Stimulated activated CD4-positive, alpha-beta T cell treated with anti-CD3 and anti-CD28 coated beads, Interleukin-15, amount 100 ng/mL, for 24 hours (primary cell): ENCODE results near the gene SRRM2.

Experiments used
- DNase-seq: peaks from one replicate; pipeline ENCODE4 v3.0.0-alpha.2; 2020

SRRM2 gene

DNA sequence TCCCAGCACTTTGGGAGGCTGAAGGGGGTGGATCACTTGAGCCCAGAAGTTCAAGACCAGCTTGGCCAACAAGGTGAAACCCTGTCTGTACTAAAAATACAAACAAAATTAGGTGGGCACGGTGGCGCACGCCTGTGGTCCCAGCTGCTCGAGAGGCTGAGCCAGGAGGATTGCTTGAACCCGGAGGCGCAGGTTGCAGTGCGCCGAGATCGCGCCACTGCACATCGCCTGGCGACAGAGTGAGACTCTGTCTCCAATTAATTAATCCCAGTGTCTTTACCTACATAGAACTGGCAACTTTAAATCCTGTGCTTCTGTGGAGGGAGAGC is 26.2 kb downstream of the SRRM2 start:
- DNase-seq = no peak

- DNase-seq = no peak
Measured at GRCh38 chr16:2779151-2779920, 26.9 kb downstream of the SRRM2 start.

GRCh38 chr16:2779978-2780898 is 27.8 kb downstream of the SRRM2 start:
- DNase-seq = no peak

GRCh38 chr16:2782583-2783351 is 30.3 kb downstream of the SRRM2 start:
- DNase-seq = no peak

- DNase-seq = no peak
Measured at GRCh38 chr16:2783581-2784357, 31.3 kb downstream of the SRRM2 start.

DNA sequence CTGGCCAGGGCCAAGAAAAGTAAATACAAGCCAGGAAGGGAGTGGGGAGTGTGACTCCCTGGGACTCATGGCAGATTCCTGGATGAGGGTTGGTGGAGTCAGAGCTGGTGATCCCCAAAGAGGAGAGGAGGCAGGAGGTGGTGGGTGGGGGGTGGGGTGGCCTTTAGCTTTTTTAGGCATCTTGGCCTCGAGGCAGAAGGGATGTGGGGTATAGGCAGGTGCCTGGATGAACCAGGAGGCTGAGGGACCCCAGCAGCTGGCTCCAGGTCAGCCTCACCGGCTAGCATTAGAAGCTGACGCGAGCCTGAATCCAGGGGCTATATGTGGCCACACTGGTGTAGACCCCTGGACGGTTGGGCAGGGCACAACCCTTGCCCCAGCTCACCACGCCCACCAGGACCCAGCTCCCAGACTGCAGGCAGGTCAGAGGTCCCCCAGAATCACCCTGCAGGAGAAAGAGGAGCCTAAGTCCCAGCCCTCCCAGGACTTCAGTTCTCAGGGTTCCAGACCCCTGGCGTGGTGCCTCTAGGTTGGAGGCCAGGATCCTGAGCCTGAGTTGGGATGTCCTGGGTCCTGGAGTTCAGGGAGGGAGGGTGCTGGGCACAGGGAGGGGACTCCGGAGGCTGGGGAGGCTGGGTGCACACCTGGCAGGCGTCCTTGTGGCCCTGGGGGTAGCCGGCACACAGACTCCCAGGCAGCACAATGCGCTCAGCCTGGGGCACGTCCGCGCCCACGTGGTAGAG is 32.1 kb downstream of the SRRM2 start:
- DNase-seq = no peak

- DNase-seq = peak; percentile 68
Measured at GRCh38 chr16:2785101-2785991, 32.9 kb downstream of the SRRM2 start.

GRCh38 chr16:2786061-2786825 is 33.8 kb downstream of the SRRM2 start:
- no peak for DNase-seq

DNA sequence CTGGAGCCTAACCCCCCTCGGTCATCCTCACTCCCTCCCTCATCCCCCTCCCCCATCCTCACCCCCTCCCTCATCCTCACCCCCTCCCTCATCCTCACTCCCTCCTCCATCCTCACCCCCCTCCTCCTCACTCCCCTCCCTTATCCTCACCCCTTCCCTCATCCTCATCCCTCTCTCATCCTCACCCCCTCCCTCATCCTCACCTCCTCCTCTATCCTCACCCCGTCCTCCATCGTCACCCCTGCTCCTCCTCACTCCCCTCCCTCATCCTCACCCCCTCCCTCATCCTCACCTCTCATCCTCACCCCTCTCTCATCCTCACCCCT is 34.4 kb downstream of the SRRM2 start:
- no peak for DNase-seq

GRCh38 chr16:2787406-2787805 is 35.0 kb downstream of the SRRM2 start, which contains the start of gene PRSS33:
Gene PRSS33, minus strand, starts transcription at chr16:2787560. Its CDS starts 1,013 bp downstream, at chr16:2786547.
- no peak for DNase-seq

- no peak for DNase-seq
Measured at GRCh38 chr16:2787961-2788360, 35.5 kb downstream of the SRRM2 start.

GRCh38 chr16:2790631-2791030 is 38.2 kb downstream of the SRRM2 start:
- DNase-seq = no peak

GRCh38 chr16:2791174-2791573 is 38.7 kb downstream of the SRRM2 start:
- DNase-seq = no peak

- DNase-seq = no peak
Measured at GRCh38 chr16:2792940-2793339, 40.5 kb downstream of the SRRM2 start.

DNA sequence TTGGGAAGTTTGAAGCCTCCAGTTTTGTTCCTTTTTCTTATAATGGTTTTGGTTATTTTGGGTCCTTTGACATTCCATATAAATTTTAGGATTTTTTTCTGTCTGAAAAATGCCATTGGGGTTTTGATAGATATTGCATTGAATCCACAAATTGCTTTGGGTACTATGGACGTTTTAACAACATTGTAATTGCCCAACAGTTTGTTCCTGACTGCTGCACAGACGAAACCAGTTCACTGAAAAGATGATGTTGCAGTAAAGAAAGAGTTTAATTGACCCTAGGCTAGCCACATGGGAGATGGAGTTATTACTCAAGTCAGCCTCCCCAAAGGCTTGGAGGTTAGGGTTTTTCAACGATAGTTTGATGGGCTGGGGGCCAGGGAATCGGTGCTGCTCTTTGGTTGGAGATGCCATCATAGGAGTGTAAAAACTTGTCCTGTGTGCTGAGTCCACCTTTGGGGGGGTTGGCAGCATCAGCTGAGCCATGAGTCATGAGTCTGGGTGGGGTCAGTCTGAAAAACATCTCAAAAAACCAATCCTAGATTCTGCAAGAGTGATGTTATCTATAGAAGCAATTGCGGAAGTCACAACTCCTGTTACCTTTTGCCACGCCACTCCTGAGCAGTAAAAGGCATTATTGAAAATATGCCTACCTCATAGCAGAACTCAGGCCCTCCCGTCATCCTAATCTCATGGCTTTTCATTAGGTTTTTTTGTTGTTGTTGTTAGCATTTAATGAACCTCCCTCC is 43.1 kb downstream of the SRRM2 start:
- DNase-seq = no peak

DNA sequence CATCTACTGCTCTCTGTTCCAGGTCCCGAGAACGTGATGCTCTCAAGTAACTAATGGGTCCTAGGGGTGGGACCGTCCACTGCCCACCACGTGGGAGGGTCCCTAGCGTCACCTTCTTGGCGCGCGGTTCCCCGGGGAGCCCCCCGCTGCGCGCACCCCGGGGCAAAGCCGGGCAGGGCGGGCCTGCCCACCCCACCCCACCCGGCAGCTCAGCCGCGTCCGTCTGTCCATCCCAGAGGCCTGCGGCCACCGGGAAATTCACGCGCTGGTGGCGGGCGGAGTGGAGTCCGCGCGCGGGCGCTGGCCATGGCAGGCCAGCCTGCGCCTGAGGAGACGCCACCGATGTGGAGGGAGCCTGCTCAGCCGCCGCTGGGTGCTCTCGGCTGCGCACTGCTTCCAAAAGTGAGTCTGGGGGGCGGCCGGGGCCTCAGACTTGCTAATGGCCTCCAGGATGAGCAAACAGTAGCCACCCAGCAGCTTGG is 46.3 kb downstream of the SRRM2 start:
- no peak for DNase-seq

DNA sequence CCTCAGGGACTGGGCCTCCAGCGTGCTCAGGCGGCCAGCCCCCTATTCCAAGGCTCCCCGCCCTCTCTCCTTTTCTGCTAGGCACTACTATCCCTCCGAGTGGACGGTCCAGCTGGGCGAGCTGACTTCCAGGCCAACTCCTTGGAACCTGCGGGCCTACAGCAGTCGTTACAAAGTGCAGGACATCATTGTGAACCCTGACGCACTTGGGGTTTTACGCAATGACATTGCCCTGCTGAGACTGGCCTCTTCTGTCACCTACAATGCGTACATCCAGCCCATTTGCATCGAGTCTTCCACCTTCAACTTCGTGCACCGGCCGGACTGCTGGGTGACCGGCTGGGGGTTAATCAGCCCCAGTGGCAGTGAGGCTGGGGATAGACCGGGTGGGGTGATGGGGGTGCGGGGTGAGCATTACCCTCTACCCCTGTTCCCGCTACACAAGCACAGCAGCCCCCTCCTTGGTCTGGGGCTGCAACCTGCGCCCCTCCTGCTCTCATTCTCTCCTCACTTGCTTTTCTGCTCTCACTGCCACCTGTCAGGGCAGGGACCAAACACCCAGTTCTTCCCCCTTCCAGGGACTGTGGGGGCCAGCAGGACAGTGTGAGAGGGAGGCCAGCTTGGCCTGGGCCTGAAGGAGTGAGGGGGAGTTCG is 46.9 kb downstream of the SRRM2 start:
- no peak for DNase-seq

DNA sequence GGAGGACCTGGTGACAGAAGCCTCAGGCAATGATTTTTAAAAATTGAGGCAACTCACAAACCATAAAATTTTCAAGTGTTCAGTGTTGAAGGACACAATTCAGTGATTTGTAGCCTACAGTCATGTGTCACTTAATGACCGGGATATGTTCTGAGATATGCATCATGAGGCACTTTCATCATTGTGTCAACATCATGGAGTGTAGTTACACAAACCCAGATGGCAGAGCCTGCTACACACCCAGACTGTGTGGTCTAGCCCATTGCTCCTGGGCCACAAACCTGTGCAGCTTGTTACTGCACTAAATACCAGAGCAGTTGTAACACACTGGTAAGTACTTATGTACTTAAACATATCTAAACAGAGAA is 47.4 kb downstream of the SRRM2 start:
- no peak for DNase-seq
